Heart left ventricle (tissue), 13 donors: ENCODE data around the gene ACO1.

Experiments used
- POLR2A ChIP-seq, 2 donors: fragments of 450-650 bp; IDR thresholded peaks; one replicate each; pipeline ENCODE4 v1.6.1; 2017; ENCODE audit warnings: antibody characterized with exemption in 2 of 2, mild to moderate bottlenecking in 2 of 2, moderate library complexity in 2 of 2
- TF ChIP-seq, protein P1 (sequence below), 12 donors: fragments of 200-600 bp; sonication (generic) in 4 of 12; IDR thresholded peaks; one replicate each; pipeline versions ENCODE4 v1.5.0 to v1.8.0; 2018 to 2022; ENCODE audit warnings: antibody characterized with exemption in 12 of 12, mild to moderate bottlenecking in 5 of 12
- donor health status: ischemic (EF 13 %, LVEDD 7.1; RV severe dilation, severe dysfunction).
- donor health status: DM: no; HTN: yes; CAD: no.
- donor health status: DM: no; HTN: no; CAD: no.
- donor health status: ischemic (EF 25% LVEDD 6.9; RV normal size, moderate dysfunction).
- donor health status: ischemic (EF 25% LVEDD 5.7; RV mildly dilated, moderate dysfunction).
- donor health status: ischemic (EF 35%, LVEDD 5.7; RV mildly dilated, moderate dysfunction).
- donor health status: nonischemic (EF 11% LVEDD 7.7; RV severe dilation, severe dysfunction).
- donor health status: DM: yes; HTN: yes; CAD: no.
- donor health status: PGD.
- donor health status: ischemic (EF 29% LVEDD 5.4; RV normal size, mild dysfunction).
- donor health status: nonischemic (EF 23%, LVEDD 6.1; RV moderate dilation, normal function).

GRCh38 chr9:32334916-32335895, 49.2 kb upstream of the ACO1 start:
- TF ChIP-seq, protein P1, sequence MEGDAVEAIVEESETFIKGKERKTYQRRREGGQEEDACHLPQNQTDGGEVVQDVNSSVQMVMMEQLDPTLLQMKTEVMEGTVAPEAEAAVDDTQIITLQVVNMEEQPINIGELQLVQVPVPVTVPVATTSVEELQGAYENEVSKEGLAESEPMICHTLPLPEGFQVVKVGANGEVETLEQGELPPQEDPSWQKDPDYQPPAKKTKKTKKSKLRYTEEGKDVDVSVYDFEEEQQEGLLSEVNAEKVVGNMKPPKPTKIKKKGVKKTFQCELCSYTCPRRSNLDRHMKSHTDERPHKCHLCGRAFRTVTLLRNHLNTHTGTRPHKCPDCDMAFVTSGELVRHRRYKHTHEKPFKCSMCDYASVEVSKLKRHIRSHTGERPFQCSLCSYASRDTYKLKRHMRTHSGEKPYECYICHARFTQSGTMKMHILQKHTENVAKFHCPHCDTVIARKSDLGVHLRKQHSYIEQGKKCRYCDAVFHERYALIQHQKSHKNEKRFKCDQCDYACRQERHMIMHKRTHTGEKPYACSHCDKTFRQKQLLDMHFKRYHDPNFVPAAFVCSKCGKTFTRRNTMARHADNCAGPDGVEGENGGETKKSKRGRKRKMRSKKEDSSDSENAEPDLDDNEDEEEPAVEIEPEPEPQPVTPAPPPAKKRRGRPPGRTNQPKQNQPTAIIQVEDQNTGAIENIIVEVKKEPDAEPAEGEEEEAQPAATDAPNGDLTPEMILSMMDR (IDR thresholded peaks at IDR 0.05): no peak
- no peak for TF ChIP-seq POLR2A (IDR thresholded peaks at IDR 0.05)
